ENCODE results near the gene HEPHL1.
"Not testable (repeated sequence)": the region's sequence is repeated elsewhere in the genome, so short reads cannot be mapped to it uniquely, and the experiment has no call there.

HEPHL1 gene, protein sequence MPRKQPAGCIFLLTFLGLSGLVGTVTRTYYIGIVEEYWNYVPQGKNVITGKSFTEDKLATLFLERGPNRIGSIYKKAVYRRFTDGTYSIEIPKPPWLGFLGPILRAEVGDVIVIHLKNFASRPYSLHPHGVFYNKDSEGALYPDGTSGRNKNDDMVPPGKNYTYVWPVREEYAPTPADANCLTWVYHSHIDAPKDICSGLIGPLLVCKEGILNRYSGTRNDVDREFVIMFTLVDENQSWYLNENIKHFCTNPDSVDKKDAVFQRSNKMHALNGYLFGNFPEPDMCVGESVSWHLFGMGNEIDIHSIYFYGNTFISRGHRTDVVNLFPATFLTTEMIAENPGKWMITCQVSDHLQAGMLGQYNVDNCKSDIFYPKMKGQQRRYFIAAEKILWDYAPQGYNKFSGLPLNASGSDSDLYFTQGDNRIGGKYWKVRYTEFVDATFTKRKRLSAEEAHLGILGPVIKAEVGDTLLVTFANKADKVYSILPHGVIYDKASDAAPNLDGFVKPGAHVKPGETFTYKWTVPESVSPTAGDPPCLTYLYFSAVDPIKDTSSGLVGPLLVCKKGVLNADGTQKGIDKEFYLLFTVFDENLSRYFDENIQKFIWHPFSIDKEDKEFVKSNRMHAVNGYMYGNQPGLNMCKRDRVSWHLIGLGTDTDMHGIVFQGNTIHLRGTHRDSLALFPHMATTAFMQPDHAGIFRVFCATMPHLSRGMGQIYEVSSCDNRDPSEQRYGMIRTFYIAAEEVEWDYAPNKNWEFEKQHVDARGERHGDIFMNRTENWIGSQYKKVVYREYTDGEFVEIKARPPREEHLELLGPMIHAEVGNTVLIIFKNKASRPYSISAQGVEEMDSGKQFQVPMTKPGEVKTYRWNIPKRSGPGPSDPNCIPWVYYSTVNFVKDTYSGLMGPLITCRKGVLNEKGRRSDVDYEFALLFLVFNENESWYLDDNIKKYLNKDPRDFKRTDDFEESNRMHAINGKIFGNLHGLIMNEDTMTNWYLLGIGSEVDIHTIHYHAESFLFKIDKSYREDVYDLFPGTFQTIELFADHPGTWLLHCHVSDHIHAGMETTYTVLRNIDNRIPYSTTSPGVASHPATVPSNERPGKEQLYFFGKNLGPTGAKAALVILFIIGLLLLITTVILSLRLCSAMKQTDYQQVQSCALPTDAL

DNA sequence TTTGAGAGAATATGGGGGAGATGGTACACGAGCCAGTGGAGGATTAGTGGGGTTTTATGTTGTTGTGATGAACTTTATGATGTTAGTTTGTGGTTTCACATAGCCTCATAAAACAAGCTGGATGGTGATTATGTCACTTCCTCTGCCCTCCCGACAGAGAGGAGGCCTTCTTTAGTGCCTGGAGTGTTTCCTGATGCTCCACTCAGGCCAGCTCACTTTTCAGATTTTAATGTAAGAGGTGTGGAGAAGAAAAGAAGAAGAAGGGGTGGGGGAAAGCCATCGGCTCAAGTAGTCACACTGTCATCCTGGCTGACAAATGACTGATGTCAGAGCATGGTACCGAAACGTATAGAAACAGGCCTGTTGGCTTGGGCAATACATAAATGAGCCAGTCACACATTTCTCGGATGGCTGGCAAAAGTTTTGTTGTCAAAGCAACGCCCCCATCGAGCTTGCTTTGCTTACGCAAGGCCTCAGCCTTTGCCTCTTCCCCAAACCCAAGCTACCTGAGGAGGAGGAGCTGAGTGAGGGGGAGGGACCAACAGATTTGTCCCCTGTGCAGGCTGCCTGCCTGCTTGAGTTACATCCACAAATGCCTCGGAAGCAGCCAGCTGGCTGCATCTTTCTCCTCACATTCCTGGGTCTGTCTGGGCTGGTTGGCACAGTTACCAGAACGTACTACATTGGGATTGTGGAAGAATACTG lies at the start of gene HEPHL1:
Gene HEPHL1, plus strand, starts transcription at position 578 of the 705 bp plus-strand sequence. Its CDS starts 15 bp downstream, at position 593.
- DNase-seq (ENCODE audit: low read depth in 1 of 2, low spot score in 1 of 2) = no peak

GRCh38 chr11:93972790-93973189 lies 48.4 kb upstream of the HEPHL1 start:
- no peak for DNase-seq (ENCODE audit: low read depth in 1 of 2, low spot score in 1 of 2)

GRCh38 chr11:93973322-93974051 lies 47.7 kb upstream of the HEPHL1 start:
- not testable (repeated sequence) for DNase-seq (ENCODE audit: low read depth in 1 of 2, low spot score in 1 of 2)

DNA sequence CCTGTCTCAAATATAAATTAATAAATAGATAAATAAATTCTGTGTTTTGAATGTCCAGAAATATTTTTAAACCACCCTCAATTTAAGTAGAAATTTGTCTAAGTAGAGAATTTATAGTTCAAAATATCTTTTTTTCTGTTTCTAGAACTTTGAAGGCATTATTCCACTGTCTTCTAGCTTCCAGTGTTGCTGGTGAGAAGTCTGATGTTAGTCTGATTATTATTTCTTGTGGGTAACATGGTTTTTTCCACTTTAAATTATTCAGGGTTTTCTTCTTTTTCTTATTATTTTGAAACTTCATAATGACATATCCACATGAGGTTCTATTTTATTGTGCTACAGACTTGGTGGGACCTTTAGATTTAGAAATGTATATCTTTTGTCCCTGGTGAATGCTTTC lies 46.4 kb upstream of the HEPHL1 start:
- no peak for DNase-seq (ENCODE audit: low read depth in 1 of 2, low spot score in 1 of 2)

- DNase-seq (ENCODE audit: low read depth in 1 of 2, low spot score in 1 of 2) = not testable (repeated sequence)
Measured at GRCh38 chr11:93976577-93977254, 44.4 kb upstream of the HEPHL1 start.

DNA sequence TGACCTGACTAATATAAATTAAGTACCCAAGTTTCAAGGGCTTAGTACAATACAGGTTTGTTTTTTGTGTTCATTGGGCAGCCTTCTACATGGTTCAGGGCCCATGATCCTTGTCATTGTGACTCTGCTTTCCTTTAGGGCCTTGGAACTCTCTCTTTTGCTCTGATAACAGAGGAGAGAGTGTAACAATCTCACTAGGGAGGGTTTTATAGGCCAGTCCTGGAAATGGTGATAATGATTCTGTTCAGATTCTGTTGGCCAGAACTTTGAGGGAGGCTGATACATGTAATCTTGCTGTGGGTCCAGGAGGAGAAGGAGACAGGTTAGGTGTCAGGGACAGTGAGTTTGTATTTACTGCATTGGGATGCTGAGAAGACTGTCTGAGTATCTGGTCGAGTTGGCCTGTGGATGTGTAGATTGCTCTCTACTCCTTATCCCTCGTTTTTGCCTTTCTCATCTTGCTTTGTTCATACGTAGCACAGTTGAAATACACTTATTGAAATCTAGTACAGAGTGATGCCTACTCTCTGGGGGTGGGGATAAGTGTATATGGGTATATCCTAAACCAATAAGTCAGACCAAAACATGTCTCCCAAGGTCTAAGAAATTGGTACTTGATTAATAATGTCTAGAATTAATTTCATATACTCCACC lies 37.5 kb upstream of the HEPHL1 start:
- DNase-seq (ENCODE audit: low read depth in 1 of 2, low spot score in 1 of 2) = no peak

- DNase-seq (ENCODE audit: low read depth in 1 of 2, low spot score in 1 of 2) = no peak
Measured at GRCh38 chr11:93984196-93984567, 37.0 kb upstream of the HEPHL1 start.

DNA sequence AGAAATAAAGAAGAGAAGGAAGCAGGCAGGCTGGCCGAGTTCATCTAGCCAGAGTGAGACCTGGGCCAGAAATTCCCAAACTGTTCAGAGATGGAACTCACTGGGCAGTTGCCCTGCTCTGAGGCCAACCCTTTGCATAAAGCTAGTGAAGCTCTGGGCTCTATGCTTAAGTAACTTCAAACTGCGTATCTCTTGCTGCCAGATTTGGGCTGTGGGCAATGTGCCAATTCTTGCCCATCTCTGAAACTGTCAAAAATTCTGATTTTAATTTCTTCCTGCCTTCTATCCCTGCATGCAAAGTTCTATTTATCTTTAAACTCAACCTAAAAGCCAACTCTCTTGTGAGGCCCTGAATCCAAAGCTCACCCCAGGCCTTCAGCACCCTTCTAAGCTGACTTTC lies 36.2 kb upstream of the HEPHL1 start:
- DNase-seq (ENCODE audit: low read depth in 1 of 2, low spot score in 1 of 2) = no peak

DNA sequence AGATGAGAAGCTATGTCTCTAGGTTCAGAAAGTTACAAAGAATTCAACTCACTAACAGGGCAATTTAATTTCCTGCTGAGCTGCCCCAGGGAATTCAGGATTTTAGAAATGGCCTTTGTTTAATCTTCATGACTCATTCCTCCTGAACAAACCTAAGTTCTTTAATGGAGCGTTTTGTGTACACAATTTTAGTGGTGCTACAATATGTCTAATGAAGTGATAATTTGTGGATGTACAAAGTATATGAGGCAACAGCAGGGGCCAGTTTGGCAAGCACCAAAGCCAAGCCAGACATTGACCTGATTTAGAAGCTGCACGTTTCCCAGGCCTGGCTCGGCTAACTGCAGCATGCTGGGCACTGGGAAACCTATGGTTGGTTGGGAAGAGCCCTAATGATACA lies 34.4 kb upstream of the HEPHL1 start:
- DNase-seq (ENCODE audit: low read depth in 1 of 2, low spot score in 1 of 2) = no peak

DNA sequence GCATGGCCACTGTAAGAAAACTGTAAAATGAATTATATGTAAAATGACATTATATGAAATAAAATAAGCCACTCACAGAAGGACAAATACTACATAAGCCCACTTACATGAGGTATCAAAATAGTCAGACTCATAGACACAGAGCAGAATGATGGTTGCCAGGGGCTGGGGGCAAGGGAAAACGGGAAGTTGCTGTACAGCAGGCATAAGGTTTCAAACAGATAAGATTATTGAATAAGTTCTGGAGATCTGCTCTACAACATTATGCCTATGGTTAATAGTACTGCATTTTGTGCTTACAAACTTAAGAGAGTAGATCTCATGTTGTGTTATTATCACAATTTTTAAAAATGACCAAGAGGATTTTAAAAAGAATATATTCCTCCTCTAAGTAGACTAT lies 32.7 kb upstream of the HEPHL1 start:
- DNase-seq (ENCODE audit: low read depth in 1 of 2, low spot score in 1 of 2) = no peak

DNA sequence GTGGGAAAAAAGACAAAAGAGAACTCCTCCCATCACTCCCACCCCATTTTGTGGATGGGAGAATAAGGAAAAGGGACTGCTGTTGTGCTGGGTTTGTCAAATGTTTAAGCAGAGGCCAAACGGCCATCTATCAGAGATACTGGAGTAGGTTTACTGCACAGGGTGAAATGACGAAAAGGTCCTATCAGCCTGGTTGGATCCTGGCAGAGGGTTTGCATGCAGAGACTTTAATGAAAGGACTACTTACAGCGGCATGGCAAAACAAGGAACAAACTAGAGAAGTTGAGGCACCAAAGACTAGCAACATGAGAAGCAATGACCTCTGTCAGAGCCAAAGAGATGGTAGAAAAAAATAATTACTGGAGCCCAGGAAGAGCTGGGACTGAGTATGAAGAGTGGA lies 32.2 kb upstream of the HEPHL1 start:
- DNase-seq (ENCODE audit: low read depth in 1 of 2, low spot score in 1 of 2) = no peak

DNA sequence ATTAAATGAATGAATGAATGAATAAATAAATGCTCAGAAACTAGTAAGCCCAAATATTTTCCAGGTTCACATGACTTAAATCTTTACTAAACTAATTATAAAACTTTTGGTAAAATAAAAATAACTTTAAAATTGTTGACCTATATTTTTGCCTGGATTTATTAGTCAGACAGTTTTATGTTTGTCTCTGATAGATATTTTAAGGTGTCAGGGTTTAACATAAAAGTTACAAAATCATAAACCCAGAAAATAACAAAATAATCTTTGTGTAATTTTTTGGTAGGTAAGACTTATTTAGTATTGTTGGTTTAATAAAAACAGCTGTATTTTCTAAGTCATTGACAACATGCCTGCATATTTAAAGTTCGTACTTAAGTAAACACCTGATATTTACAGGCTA lies 27.4 kb upstream of the HEPHL1 start:
- no peak for DNase-seq (ENCODE audit: low read depth in 1 of 2, low spot score in 1 of 2)

- DNase-seq (ENCODE audit: low read depth in 1 of 2, low spot score in 1 of 2) = no peak
Measured at GRCh38 chr11:93997741-93998140, 23.4 kb upstream of the HEPHL1 start.

DNA sequence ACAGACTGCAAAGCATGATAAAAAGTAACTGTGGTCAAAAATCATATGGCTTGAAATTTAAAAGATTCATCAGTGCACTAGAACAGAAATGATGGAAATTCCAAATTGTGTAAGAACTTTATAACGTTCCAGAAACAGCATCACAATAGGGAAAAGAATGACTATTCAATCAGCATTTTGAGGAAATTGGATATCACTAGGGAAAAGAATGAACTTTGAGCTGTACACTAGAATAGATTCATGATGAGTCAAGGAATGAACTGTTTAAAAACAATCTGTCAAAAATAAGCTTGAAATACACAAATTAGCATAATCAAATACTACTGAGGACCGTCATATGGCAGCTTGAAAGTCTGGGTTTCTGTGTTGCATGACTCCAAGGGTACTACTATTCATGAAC lies 20.5 kb upstream of the HEPHL1 start:
- no peak for DNase-seq (ENCODE audit: low read depth in 1 of 2, low spot score in 1 of 2)

GRCh38 chr11:94002226-94002625 lies 18.9 kb upstream of the HEPHL1 start:
- no peak for DNase-seq (ENCODE audit: low read depth in 1 of 2, low spot score in 1 of 2)

DNA sequence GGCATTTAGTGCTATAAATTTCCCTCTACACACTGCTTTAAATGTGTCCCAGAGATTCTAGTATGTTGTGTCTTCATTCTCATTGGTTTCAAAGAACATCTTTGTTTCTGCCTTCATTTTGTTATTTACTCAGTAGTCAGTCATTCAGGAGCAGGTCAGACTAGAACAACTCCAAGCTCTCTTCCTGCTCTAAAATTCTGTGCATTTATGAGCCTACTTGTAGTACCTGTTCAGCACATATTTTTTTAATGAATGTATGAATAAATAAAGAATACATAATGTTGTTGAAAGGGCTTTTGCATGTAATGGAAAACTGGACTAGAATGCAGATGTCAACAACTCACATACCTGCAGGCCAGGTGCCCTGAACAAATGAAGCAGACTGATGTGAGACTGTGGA lies 13.7 kb upstream of the HEPHL1 start:
- DNase-seq (ENCODE audit: low read depth in 1 of 2, low spot score in 1 of 2) = no peak

DNA sequence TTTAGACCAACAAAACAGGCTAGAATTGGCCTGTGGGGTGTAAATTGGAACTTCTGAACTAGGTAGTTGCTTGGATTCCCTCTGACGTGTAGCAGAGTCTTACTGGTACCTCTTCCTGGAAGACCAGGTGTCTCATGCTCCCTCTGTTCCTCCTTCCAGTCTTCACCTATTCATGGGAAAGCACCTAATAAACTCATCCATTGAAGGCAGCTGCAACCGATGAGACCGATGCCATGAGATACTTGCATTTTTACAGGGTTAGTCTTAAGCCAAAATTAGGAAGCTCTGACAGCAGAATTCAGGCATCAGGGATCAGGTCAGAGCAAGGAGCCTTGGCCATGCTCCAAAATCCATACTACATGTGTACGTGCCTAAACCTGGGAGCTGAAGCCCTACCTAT lies 13.2 kb upstream of the HEPHL1 start:
- DNase-seq (ENCODE audit: low read depth in 1 of 2, low spot score in 1 of 2) = no peak

GRCh38 chr11:94010136-94010535 lies 11.0 kb upstream of the HEPHL1 start:
- DNase-seq (ENCODE audit: low read depth in 1 of 2, low spot score in 1 of 2) = no peak

GRCh38 chr11:94011478-94011877 lies 9.7 kb upstream of the HEPHL1 start:
- no peak for DNase-seq (ENCODE audit: low read depth in 1 of 2, low spot score in 1 of 2)
